Dedifferentiated amniotic fluid mesenchymal stem cell (primary cell): ENCODE data around the gene TRIM67.

ENCODE experiments used
- DNase-seq: peaks from one replicate; pipeline ENCODE4 v3.0.0-alpha.2; 2016; ENCODE audit errors: extremely low spot score

Gene TRIM67

GRCh38 chr1:231183639-231184590 is 22.1 kb downstream of the TRIM67 start:
- DNase-seq = no peak

DNA sequence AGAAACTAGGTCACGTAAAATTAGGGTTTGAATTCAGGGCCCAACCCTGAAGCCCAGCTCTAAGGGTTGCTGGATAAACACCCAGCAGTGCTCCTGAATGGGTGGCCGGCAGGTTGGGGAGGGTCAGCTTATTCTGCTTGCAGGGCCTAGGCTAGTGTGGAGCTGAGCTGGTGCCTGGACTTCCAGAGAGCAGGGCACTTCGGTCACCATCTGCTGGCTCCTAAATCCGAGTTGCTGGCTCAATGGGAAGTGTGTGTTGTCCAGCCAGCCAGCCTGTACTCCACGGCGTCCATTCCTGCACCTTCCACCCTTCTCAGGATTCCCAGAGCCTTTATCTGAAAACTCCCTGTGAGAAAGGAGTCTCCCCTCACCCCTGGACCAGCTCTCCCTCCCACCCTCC is 23.0 kb downstream of the TRIM67 start:
- no peak for DNase-seq

DNA sequence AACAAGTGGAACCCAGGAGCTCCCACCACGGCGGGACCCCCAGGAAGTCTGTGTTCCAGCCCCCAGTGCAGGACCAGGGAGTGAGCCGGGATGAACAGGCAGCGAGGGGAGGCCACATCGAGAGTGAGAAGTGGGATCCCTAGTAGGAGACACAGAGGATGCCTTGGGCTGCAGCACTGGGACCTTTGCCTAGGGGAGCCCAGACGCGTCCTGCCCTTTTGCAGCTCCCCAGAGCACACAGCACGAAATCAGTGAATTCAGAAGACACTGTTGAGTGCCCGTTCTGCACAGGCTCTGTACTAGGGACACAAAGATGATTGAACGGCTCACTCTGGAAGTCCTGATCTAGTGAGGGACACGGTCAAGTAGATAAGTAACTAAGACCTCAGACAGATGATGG is 23.5 kb downstream of the TRIM67 start:
- no peak for DNase-seq

DNA sequence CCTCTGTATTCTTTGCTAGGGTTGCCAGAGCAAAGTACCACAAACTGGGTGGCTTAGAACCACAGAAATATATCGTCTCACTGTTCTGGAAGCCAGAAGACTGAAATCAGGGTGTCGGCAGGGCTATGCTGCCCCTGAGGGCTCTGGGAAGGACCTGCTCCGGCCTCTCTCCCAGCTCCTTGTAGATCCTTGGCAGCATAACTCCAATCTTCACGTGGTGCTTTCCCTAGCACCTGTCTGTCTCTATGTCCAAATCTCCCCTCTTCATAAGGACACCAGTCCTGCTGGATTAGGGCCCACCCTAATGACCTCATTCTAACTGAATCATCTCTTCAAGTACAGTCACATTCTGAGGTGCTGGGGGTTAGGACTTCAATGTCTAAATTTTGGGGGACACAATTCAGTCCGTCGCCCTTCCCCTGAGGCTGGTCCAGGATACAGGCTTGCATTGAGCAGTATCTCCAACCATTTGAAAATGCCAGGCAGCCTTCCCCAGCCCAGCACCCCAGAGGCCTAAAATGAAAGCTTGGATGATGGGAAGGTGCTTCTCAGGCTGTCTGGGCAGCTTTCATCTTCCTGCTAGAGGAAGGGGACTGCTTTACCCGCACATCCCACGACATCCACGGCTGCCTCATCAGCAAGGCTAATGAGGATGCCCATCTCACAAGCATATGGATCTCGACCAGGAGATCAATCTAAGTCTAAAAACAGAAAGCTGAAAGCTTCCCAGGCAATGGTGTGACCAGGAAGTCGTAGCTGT is 24.7 kb downstream of the TRIM67 start:
- DNase-seq = no peak

DNA sequence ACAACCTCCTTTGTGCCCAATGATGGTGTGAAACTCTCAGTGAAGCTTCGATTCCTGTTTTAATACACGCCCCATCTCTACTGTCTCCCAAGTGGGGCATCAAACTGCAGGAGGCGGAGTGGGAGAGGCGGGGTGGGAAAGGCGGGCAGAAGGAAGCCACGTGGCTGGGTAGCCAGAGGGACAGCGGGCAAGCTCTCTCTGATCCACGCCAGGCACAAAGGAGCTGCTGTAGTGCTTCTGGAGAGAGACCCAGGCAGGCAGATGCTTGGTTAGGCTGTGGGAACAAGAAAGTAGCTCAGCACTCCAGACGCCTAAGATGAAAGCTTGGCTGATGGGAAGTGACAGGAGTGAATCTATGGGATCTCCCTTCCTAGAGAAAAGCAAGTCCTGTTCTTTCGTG is 25.7 kb downstream of the TRIM67 start:
- no peak for DNase-seq

- no peak for DNase-seq
These were observed 26.2 kb downstream of the TRIM67 start for GRCh38 chr1:231188072-231188471.

DNA sequence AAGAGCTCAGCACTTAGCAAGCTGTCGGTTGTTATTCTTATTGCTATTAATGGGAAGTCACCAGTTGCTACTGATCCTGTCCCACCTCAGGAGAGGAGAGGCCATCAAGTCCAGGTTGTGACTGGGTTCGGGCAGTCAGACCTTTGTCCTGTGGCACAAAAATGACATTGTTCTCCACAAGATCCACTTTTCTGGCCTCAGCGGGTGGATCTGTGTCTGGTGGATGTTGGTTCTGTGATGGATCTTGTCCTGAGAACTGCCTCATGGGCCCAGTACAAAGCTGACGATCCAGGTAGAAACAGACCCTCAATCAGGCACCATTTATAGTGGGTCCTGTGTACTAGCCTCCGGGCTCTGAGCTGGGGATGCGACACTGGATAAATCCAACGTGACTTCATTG is 26.9 kb downstream of the TRIM67 start:
- DNase-seq = no peak

DNA sequence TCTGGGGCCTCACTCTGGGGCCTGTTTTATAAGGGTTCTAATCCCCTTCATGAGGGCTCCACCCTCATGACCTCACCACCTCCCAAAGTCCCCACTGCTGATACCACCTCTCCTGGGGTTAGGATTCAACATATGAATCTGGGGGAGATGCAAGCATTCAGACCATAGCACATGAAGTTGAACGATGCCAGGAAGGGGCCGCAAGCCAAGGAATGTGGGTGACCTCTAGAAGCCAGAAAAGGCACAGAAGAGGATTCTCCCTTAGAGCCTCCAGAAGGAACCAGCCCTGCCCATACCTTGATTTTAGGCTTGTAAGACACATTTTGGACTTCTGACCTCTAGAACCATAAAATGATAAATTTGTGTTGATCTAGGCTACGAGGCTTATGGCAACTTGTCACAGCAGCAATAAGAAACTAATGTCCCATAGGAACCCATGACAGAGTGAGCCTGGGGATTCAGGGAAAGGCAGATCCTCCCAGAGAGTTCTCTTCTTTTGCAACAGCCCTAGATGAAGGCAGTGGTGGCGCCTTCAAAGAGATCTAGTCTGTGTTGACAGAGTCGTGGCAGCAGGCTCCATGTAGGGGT is 27.9 kb downstream of the TRIM67 start:
- no peak for DNase-seq

DNA sequence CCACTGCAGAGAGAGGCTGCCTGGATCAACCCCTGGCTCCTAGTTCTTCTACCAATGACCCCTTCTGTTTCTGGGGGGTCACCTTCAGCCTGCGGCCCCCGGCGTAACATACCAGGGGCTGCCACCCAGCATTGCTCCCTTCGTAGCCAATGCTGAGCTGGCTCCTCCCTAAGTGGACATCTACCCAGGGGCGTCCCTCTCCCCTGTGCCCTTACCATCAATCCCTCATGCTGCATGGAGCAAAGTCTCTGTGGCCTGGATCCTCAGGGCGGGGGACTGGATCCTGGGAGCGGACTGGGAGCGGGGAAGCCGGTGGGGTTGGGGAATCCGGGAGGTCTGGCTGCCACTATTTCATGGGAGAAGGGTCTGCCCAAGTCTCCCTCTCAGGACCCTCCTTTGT is 28.6 kb downstream of the TRIM67 start:
- no peak for DNase-seq

GRCh38 chr1:231192620-231193163 is 30.8 kb downstream of the TRIM67 start:
- DNase-seq = no peak

- DNase-seq = no peak
These were observed 32.0 kb downstream of the TRIM67 start for GRCh38 chr1:231193710-231194340.

- no peak for DNase-seq
These were observed 32.6 kb downstream of the TRIM67 start for GRCh38 chr1:231194476-231194842.

- no peak for DNase-seq
These were observed 33.1 kb downstream of the TRIM67 start for GRCh38 chr1:231194843-231195516.

- DNase-seq = no peak
These were observed 34.4 kb downstream of the TRIM67 start for GRCh38 chr1:231196307-231196706.

- no peak for DNase-seq
These were observed 34.9 kb downstream of the TRIM67 start for GRCh38 chr1:231196728-231197127.

- no peak for DNase-seq
These were observed 38.0 kb downstream of the TRIM67 start for GRCh38 chr1:231199868-231200267.

- DNase-seq = no peak
These were observed 38.7 kb downstream of the TRIM67 start for GRCh38 chr1:231200388-231201031.

GRCh38 chr1:231201375-231201978 is 39.6 kb downstream of the TRIM67 start:
- DNase-seq = no peak

DNA sequence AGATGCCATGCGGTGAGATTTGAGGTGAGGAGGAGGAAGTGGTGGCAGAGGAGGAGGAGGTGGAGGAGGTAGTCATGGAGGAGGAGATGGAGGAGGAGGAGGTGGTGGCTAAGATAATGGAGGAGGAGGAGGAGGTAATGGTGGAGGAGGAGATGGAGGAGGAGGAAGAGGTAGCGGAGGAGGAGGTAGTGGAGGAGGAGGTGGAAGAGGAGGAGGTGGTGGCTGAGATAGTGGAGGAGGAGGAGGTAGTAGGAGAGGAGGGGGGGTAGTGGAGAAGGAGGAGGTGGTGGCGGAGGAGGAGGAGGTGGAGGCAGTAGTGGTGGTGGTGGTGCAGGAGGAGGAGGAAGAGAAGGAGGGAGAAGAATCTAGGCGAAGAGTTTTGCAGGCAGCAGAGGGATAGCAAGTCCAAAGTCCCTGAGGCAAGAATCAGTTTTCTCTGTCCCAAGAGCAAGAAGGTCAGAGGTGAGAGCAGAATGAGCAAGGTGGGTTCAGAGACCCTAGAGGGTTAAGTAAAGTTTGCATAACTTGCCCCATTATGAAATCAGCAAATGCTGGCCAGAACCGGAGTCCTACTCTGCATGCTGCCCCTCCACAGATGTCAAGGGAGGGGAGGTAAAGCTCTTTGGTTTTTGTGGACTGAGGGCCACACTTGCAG is 40.2 kb downstream of the TRIM67 start:
- no peak for DNase-seq
